HG03439 (cell line): ENCODE measurements around the gene KCNAB1.
"Not testable (repeated sequence)": the region's sequence is repeated elsewhere in the genome, so short reads cannot be mapped to it uniquely, and the experiment has no call there.

Experiments used
- ATAC-seq: cut with Tn5 transposase; IDR thresholded peaks from one replicate; pipeline ENCODE4 v1.9.1; 2021; ENCODE audit warnings: mild to moderate bottlenecking, moderate library complexity; ENCODE audit not compliant: unreplicated experiment

KCNAB1 gene

GRCh38 chr3:156135921-156136638, 15.7 kb downstream of the KCNAB1 start:
- ATAC-seq, result no peak

GRCh38 chr3:156137397-156137796, 17.0 kb downstream of the KCNAB1 start:
- not testable (repeated sequence) for ATAC-seq

GRCh38 chr3:156140001-156140595, 19.7 kb downstream of the KCNAB1 start:
- ATAC-seq, result no peak

GRCh38 chr3:156142702-156143101, 22.3 kb downstream of the KCNAB1 start:
- ATAC-seq, result no peak

GRCh38 chr3:156143136-156143535, 22.8 kb downstream of the KCNAB1 start:
- no peak for ATAC-seq

- no peak for ATAC-seq
These were observed 23.7 kb downstream of the KCNAB1 start for GRCh38 chr3:156144060-156144459.

- ATAC-seq, result no peak
These were observed 25.5 kb downstream of the KCNAB1 start for GRCh38 chr3:156145866-156146265.

- ATAC-seq, result no peak
These were observed 28.1 kb downstream of the KCNAB1 start for GRCh38 chr3:156148345-156148945.

GRCh38 chr3:156148946-156149381, 28.6 kb downstream of the KCNAB1 start:
- no peak for ATAC-seq

- ATAC-seq, result no peak
These were observed 29.5 kb downstream of the KCNAB1 start for GRCh38 chr3:156149876-156150275.

GRCh38 chr3:156150434-156151066, 30.2 kb downstream of the KCNAB1 start:
- no peak for ATAC-seq

GRCh38 chr3:156151824-156152428, 31.5 kb downstream of the KCNAB1 start:
- ATAC-seq, result peak; percentile 73

GRCh38 chr3:156158656-156159295, 38.4 kb downstream of the KCNAB1 start:
- ATAC-seq, result no peak

GRCh38 chr3:156160647-156161046, 40.3 kb downstream of the KCNAB1 start:
- ATAC-seq, result no peak

GRCh38 chr3:156161172-156161571, 40.8 kb downstream of the KCNAB1 start:
- no peak for ATAC-seq

- ATAC-seq, result no peak
These were observed 43.5 kb downstream of the KCNAB1 start for GRCh38 chr3:156163848-156164247.

- ATAC-seq, result no peak
These were observed 46.4 kb downstream of the KCNAB1 start for GRCh38 chr3:156166808-156167207.

- ATAC-seq, result no peak
These were observed 50.2 kb downstream of the KCNAB1 start for GRCh38 chr3:156170571-156170970.

GRCh38 chr3:156171281-156172267, 51.2 kb downstream of the KCNAB1 start:
- ATAC-seq, result no peak

- no peak for ATAC-seq
These were observed 52.2 kb downstream of the KCNAB1 start for GRCh38 chr3:156172536-156172935.
